Esophagus muscularis mucosa (tissue), 3 donors: ENCODE results near the gene NR4A3.

ENCODE experiments used
- EP300 ChIP-seq: sonication (generic); formaldehyde crosslinking; IDR thresholded peaks from one replicate; pipeline ENCODE4 v1.6.1; 2017; ENCODE audit warnings: antibody characterized with exemption
- TF ChIP-seq, protein P1 (sequence below), 3 experiments: fragments of 200-600 bp in 2 of 3; fragments of 450-650 bp in 1 of 3; sonication (generic) in 2 of 3; IDR thresholded peaks; one replicate each; pipeline ENCODE4 v1.5.1; 2017 to 2019; ENCODE audit warnings: antibody characterized with exemption in 3 of 3, mild to moderate bottlenecking in 2 of 3, moderate library complexity in 1 of 3

GRCh38 chr9:99823681-99824377, 2.1 kb downstream of the NR4A3 start:
- TF ChIP-seq, protein P1, sequence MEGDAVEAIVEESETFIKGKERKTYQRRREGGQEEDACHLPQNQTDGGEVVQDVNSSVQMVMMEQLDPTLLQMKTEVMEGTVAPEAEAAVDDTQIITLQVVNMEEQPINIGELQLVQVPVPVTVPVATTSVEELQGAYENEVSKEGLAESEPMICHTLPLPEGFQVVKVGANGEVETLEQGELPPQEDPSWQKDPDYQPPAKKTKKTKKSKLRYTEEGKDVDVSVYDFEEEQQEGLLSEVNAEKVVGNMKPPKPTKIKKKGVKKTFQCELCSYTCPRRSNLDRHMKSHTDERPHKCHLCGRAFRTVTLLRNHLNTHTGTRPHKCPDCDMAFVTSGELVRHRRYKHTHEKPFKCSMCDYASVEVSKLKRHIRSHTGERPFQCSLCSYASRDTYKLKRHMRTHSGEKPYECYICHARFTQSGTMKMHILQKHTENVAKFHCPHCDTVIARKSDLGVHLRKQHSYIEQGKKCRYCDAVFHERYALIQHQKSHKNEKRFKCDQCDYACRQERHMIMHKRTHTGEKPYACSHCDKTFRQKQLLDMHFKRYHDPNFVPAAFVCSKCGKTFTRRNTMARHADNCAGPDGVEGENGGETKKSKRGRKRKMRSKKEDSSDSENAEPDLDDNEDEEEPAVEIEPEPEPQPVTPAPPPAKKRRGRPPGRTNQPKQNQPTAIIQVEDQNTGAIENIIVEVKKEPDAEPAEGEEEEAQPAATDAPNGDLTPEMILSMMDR (IDR thresholded peaks at IDR 0.05): no peak
- no peak for TF ChIP-seq EP300
